ENCODE results near the gene PRKCH.

Gene PRKCH

DNA sequence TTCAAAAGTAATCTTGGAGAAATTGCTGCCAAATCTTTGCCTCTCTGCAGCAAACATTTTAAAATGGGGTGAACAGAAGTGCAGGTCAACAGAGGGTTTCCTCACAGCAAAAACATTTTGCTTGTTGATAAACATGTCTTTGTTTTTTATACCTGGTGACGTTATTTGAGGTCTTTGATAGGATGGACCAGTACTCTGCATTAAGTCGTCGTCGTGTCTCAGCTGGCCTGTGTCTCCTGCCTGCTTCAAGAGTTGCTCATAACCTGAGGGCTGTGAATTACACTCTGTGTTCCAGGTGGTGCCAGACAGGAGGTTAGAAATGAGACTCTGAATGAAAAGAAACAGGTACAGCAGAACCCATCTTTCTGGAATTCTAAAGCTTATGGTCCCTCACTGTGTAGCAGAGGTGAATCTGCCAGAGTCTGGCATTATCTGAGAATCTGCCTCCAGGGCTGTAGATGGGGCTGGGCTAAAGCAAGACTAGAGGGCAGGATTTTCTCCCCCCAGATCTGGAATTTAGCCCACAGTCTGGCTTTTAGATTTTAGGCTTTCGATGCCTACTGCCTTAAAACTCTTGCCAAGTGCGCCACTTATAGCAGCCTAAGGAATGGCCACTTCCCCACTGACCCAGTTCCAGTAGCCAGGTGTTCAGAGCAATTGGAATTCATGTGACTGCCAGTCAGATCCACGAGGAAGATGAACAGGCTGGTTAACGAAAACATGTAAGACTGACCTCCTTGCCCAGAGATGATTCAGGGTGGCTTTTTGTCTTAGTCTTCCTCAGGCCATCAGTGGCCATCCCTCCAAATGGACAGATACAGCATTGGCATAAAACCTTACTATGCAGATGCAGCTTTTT is 161.2 kb downstream of the PRKCH start:
- H3K27ac Mint-ChIP-seq = peak overlapping the region; percentile 99
- no peak overlapping the region for H3K4me3 Mint-ChIP-seq
- peaks cover 72% of the 10 kb centered on the region for H3K36me3 Mint-ChIP-seq (ENCODE audit: low read depth)
- no peaks in the 10 kb centered on the region for H3K9me3 Mint-ChIP-seq
- H3K4me1 Mint-ChIP-seq (ENCODE audit: low read depth) = peaks cover 87% of the 10 kb centered on the region
- H3K27me3 Mint-ChIP-seq = no peaks in the 10 kb centered on the region

DNA sequence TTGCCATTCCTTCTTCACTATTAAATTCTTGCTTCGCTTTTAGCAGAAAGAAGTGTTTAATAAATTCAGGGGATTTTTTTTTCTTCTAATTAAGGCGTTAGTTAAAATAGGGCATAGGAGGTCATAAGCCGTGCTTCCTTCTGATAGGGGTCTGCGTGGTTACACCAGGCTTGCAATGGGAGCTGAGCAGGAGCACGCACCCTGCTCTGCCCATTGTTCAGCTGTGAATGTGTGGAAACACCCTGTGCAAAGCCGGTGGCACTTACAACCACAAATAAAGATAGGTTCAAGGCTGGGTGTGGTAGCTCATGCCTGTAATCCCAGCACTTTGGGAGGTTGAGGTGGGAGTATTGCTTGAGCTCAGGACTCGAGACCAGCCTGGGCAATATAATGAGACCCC is 162.1 kb downstream of the PRKCH start:
- H3K4me3 Mint-ChIP-seq = no peak overlapping the region
- H3K9me3 Mint-ChIP-seq = no peaks in the 10 kb centered on the region
- peak overlapping the region; percentile 62 for H3K27ac Mint-ChIP-seq
- peaks cover 79% of the 10 kb centered on the region for H3K4me1 Mint-ChIP-seq (ENCODE audit: low read depth)
- H3K36me3 Mint-ChIP-seq (ENCODE audit: low read depth) = peaks cover 69% of the 10 kb centered on the region
- H3K27me3 Mint-ChIP-seq = no peaks in the 10 kb centered on the region

DNA sequence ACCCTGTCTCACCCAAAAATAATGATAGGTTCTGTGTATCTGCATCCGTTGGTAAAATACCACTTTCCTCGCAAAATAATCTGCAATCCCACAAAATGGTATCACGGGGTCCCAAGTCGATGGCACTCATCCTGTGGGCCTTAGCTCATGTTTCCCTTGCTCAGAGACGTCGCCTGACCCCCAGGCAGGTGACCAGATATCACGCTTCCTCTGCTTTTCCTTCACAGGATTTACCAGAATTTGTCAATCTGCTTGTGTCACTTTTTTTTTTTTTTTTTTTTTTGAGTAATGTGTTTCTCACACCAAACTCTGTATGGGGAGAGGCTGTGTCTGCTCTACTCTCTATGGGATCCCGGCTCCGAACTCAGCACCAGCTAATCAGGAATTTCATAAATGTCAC is 162.7 kb downstream of the PRKCH start:
- Mint-ChIP-seq H3K4me3 (no peak overlapping the region), H3K36me3 (ENCODE audit: low read depth) (peaks cover 69% of the 10 kb centered on the region), H3K27me3 (no peaks in the 10 kb centered on the region), H3K27ac (peak overlapping the region; percentile 26), H3K4me1 (ENCODE audit: low read depth) (peaks cover 73% of the 10 kb centered on the region), H3K9me3 (no peaks in the 10 kb centered on the region)

DNA sequence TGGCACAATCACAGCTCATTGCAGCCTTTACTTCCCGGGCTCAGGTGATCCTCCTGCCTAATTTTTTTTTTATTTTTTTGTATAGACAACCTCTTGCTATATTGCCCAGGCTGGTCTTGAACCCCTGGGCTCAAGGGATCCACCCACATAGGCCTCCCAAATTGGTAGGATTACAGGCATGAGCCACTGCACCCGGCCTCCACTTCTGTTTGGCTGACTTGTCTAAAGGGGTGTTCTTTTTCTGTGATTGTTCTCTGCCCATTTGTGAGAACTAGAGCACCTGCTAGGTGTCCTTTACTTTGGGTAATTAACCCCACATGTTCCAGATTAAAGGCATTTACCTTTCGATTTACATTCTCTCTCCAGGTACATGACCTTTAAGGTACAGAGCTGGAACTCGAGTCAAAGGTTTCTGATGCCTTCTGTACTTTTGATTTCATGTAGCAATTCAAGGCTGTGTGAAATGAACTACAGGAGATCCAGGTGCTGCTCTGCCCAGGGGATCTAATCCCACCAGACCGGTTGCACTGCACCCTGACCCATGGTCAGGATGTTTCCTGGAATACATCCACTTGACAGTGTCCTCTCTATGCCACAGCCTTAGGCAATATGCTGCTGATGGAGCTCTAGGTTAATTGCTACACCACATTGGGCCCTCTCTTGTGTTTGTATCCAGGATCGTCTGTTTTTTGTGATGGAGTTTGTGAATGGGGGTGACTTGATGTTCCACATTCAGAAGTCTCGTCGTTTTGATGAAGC is 163.6 kb downstream of the PRKCH start:
- Mint-ChIP-seq H3K4me3 (no peak overlapping the region), H3K36me3 (ENCODE audit: low read depth) (peaks cover 63% of the 10 kb centered on the region), H3K27me3 (no peaks in the 10 kb centered on the region), H3K9me3 (no peaks in the 10 kb centered on the region), H3K27ac (peak overlapping the region; percentile 53), H3K4me1 (ENCODE audit: low read depth) (peaks cover 63% of the 10 kb centered on the region)

DNA sequence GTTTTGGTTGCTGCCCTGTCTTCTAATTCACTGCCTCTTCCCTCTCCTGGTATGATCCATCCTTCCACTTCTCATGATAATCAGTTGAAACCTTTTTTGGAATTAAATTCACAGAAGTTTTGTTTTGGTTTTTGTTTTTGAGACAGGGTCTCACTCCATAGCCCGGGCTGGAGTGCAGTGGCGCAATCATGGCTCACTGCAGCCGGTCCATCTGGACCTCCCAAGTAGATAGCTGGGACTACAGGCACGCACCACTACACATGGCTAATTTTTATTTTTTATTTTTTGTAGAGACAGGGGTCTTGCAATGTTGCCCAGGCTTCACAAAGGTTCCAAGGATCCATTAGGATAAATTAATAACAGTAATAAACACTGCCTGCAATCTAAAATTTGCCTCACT is 164.3 kb downstream of the PRKCH start:
- H3K27ac Mint-ChIP-seq = peak overlapping the region; percentile 53
- peaks cover 57% of the 10 kb centered on the region for H3K4me1 Mint-ChIP-seq (ENCODE audit: low read depth)
- H3K4me3 Mint-ChIP-seq = no peak overlapping the region
- peaks cover 62% of the 10 kb centered on the region for H3K36me3 Mint-ChIP-seq (ENCODE audit: low read depth)
- H3K9me3 Mint-ChIP-seq = no peaks in the 10 kb centered on the region
- H3K27me3 Mint-ChIP-seq = no peaks in the 10 kb centered on the region

DNA sequence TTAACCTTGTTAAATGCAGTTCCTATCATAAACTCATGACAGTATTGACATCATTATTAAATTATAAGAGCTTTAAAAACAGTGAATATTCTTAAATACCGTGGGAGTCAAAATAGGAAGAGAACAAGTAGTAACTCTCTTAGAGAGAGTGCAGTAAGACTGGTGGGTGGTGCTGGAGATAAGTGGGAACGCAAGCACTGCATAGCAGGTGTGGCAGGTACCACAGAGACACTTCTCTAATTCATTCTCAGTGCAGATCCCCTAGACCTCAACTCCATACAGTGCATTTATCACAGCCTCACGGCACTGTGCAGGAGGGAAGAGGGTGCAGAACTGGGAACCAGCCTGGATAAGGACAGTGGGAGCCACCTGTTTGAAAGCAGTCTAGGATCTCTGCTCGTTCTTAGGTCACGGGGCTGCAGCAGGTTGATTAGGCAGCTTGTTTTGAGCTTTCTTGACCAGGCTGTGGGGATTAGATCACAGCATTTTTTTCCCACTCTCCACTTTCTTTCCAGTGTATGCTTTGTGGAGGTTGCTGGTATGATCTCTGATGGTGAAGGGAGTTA is 165.6 kb downstream of the PRKCH start:
- Mint-ChIP-seq H3K4me1 (ENCODE audit: low read depth) (peaks cover 43% of the 10 kb centered on the region), H3K36me3 (ENCODE audit: low read depth) (peaks cover 49% of the 10 kb centered on the region), H3K4me3 (no peak overlapping the region), H3K9me3 (no peaks in the 10 kb centered on the region), H3K27me3 (no peaks in the 10 kb centered on the region), H3K27ac (peak overlapping the region; percentile 42)

DNA sequence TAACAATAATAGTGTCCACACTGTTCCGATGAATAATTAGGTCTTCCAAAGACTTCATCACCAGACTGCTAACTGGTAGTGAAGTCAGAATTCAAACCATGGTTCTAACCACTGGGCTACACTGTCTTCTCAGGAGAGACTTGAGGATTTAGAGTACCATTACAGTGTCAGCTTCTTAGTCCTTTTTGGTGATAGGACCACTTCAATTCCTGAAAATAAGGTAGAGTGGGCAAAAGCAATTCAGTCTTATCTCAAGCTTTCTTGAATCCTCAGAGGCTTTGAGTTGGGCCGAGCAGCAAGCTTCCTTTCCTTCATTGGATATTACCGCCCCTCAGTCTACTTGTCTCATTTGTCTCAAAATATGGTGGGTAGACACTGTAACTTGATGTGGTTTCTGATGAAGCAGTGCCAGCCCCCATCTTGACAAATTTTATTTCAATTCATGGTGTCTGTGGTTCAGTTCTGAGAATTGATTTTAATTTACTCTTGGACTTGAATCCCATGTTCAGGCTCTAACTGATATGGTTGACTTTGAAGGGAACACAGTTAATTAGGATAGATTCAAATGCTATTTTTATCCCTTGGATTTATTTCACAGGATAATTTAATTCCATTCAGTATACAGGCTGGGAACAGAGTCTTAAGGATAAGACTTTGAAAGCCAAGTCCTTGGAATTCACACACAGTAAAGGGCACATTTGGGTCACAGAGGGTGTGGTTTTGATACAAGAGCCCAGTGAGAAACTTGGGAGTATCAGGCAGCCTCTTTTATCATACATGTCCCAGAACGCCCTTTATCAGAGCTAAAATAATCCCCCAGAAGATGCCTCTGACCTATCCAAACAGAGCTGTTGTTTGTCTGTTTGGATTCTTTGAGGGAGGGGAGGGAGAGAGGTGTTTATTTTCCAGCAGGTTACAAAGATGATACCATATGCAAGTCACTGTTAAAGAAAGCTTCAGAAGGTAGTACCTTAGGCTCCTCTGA is 167.3 kb downstream of the PRKCH start:
- Mint-ChIP-seq H3K36me3 (ENCODE audit: low read depth) (peaks cover 37% of the 10 kb centered on the region), H3K27ac (peak overlapping the region; percentile 76), H3K27me3 (no peaks in the 10 kb centered on the region), H3K4me1 (ENCODE audit: low read depth) (peaks cover 30% of the 10 kb centered on the region), H3K9me3 (no peaks in the 10 kb centered on the region), H3K4me3 (no peak overlapping the region)

DNA sequence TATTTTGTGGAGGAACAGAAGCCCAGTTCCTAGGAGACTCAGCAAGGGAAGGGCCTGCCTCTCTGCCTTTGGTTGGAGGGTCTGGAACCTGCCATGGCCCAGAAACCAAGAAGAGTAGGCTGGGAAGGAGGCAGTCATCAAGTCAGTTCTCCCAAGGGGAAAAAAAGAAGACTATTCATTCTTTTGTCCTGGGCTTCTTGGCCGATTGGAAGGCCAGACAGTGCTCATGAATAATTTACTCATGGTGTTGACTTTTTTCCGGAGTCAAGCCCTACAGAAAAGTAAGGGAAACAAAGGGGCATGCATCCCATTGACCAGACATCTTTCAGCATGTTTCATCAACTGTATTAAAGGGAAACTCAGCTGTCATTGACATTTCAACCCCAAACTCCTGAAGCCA is 168.1 kb downstream of the PRKCH start:
- Mint-ChIP-seq H3K27me3 (no peaks in the 10 kb centered on the region), H3K27ac (peak overlapping the region; percentile 76), H3K36me3 (ENCODE audit: low read depth) (peaks cover 29% of the 10 kb centered on the region), H3K4me3 (no peak overlapping the region), H3K4me1 (ENCODE audit: low read depth) (peaks cover 22% of the 10 kb centered on the region), H3K9me3 (no peaks in the 10 kb centered on the region)

DNA sequence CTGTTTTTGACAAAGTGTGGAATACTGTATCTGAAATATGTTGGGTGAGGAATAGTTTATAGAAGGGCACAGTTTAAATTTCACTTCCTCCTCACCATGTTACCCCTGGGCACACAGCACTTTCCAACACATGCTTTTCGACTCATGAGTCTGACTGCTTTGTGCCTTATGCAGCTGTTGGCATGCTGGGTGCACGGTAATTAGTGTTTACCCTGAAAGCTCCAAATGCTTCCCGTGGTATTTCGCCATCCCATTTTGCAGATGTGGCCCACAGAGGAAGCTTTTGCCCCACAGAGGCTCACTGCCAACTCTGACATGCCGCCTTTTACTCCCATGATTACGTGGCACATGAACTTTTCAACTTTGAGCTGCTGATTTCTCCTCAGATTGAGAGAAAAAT is 168.6 kb downstream of the PRKCH start:
- H3K36me3 Mint-ChIP-seq (ENCODE audit: low read depth) = peaks cover 27% of the 10 kb centered on the region
- H3K27ac Mint-ChIP-seq = peak overlapping the region; percentile 76
- no peaks in the 10 kb centered on the region for H3K9me3 Mint-ChIP-seq
- H3K27me3 Mint-ChIP-seq = no peaks in the 10 kb centered on the region
- H3K4me1 Mint-ChIP-seq (ENCODE audit: low read depth) = peaks cover 24% of the 10 kb centered on the region
- no peak overlapping the region for H3K4me3 Mint-ChIP-seq

DNA sequence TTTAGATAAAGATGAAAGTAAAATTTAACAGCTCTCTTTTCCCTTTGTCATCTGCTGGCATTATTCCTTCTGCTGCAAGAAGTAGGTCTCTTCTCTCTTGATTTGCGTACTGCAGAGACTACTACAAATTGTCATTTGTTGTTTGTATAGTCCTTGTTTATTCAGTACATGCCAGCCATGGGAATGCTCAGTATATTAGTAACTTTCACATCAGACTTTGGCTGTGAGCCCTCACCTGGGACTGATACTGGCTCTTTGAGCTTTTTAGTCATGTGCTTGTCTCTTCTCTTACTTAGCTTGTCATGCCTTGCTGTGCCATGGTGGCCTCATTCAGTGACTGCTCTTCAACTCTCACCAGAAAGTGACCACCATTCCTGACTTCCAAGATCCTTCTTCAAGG is 169.8 kb downstream of the PRKCH start:
- Mint-ChIP-seq H3K4me3 (no peak overlapping the region), H3K27me3 (no peaks in the 10 kb centered on the region), H3K9me3 (no peaks in the 10 kb centered on the region), H3K27ac (no peak overlapping the region), H3K36me3 (ENCODE audit: low read depth) (peaks cover 14% of the 10 kb centered on the region), H3K4me1 (ENCODE audit: low read depth) (peaks cover 30% of the 10 kb centered on the region)

DNA sequence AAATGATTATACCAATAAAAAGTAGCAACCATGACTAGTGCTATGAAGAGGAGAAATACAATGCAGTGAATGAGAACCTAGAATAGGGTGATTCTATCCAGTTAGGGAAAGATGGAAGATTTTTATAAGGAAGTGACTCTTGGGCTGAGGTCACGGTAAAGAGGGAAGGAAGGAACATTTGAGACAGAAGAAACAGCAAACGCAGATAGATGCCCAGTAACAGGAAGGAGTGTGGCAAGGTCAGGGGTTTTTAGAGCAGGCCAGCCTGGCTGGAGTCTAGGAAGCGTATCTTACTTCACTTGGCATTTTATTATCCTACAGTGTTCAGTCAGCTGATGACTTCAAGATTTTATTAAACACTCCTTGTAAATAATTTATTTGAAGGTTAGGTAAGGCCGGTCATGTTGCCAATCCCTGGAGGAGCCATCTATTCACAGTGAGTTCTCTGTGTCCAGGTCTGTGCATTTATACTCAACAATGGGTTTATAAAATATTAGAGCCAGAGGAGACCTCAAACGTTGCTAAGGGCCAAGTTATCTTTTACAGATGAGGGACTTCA is 170.6 kb downstream of the PRKCH start:
- Mint-ChIP-seq H3K27me3 (no peaks in the 10 kb centered on the region), H3K9me3 (no peaks in the 10 kb centered on the region), H3K4me3 (no peak overlapping the region), H3K4me1 (ENCODE audit: low read depth) (peaks cover 30% of the 10 kb centered on the region), H3K36me3 (ENCODE audit: low read depth) (peaks cover 7% of the 10 kb centered on the region), H3K27ac (no peak overlapping the region)

DNA sequence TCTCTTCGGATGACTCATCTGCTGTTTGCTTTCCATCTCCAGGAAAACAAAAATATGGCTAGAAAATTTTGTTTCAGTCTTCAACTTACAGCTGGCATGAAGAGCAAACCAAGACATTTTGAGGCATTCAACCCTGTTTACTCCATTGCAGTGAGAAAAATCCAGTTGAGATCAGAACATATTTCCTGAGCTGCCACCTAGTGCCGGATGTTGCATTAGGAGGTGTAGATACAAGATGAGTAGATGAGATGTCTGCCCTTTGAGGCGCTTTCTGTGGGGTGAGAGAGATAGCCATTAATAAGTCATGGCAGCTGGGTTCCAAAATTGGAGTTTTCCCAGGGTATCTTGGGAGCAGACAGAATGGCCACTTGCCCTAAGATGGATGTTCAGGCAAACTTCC is 171.1 kb downstream of the PRKCH start:
- Mint-ChIP-seq H3K36me3 (ENCODE audit: low read depth) (peaks cover 2% of the 10 kb centered on the region), H3K27me3 (no peaks in the 10 kb centered on the region), H3K9me3 (no peaks in the 10 kb centered on the region), H3K4me3 (no peak overlapping the region), H3K27ac (no peak overlapping the region), H3K4me1 (ENCODE audit: low read depth) (peaks cover 30% of the 10 kb centered on the region)

DNA sequence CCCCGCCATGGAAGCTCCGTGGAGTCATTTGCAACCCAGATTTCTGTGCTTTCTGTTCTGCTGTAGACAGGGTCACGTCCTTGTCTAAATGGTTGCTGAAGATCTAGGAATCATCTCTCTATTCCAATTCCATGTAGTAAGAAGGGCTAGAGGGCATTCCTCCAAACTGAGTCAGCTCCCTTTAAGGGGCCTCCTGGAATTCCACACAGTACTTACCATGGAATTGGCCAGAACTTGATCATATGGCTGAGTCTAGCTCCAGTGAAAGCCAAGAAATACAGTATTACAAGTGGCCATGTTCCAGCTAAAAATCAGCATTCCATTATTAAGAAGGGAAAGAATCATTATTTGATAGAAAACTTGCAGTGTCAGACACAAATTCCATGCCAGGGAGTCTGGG is 171.9 kb downstream of the PRKCH start:
- H3K9me3 Mint-ChIP-seq = no peaks in the 10 kb centered on the region
- H3K4me3 Mint-ChIP-seq = no peak overlapping the region
- H3K36me3 Mint-ChIP-seq (ENCODE audit: low read depth) = peaks cover 3% of the 10 kb centered on the region
- no peak overlapping the region for H3K27ac Mint-ChIP-seq
- peaks cover 36% of the 10 kb centered on the region for H3K4me1 Mint-ChIP-seq (ENCODE audit: low read depth)
- no peaks in the 10 kb centered on the region for H3K27me3 Mint-ChIP-seq

DNA sequence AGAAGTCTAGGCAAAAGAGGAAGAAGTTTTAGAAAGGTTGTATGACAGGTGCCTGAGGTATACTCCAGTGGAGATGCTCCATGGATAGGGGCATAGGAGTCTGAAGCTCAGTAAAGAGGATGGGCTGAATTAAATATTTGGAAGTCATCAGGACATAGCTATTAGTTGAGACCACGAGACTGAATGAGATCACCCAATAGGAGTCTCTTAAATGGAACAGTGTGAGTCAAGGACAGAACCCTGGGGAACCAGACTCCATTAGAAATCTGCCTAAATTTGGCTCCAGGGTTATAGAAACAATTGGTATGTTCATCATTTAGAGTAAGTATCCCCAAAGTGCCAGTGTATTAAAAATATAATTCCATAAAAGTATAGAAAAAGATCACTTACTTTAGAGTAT is 172.6 kb downstream of the PRKCH start:
- Mint-ChIP-seq H3K27me3 (no peaks in the 10 kb centered on the region), H3K9me3 (no peaks in the 10 kb centered on the region), H3K4me3 (no peak overlapping the region), H3K4me1 (ENCODE audit: low read depth) (peaks cover 44% of the 10 kb centered on the region), H3K27ac (no peak overlapping the region), H3K36me3 (ENCODE audit: low read depth) (peaks cover 10% of the 10 kb centered on the region)
